GM12878 (cell line): ENCODE measurements around the gene EVX2. TPM values are rescaled to one million over a fixed set of nuclear protein-coding genes. Genes with fewer than 3 reads are reported as not detected.

Source experiments
- ATAC-seq: fragments of 200-7000 bp; cut with Tn5 transposase; 3 replicates; pipeline ENCODE4 v1.9.1; 2020; ENCODE audit warnings: mild to moderate bottlenecking, moderate library complexity
- BruUV-seq: library from RNA; stranded (reverse); fragments of 400-500 nt; replicated peaks from 2 replicates; lab custom pipeline; 2021; lab: Mats Ljungman, UMichigan
- CTCF ChIA-PET: fragments of 300-600 bp; sonication (Branson Sonifier 250); formaldehyde crosslinking; extraction: SDS; loops from one replicate; lab custom pipeline; 2021; ENCODE audit warnings: inconsistent platforms; lab: Yijun Ruan, JAX
- POLR2A ChIA-PET: fragments of 350-600 bp; formaldehyde crosslinking; extraction: SDS; loops from one replicate; lab custom pipeline; 2021; ENCODE audit warnings: inconsistent platforms; lab: Charles Lee
- RAD21 ChIA-PET: fragments of 300-600 bp; sonication (Branson Sonifier 250); formaldehyde crosslinking; loops from one replicate; lab custom pipeline; 2023; ENCODE audit warnings: antibody characterized with exemption; ENCODE audit not compliant: unreplicated experiment; lab: Charles Lee
- SMC1A ChIA-PET: fragments of 300-600 bp; sonication (Branson Sonifier 250); formaldehyde crosslinking; loops from one replicate; lab custom pipeline; 2023; ENCODE audit not compliant: unreplicated experiment, uncharacterized antibody; lab: Charles Lee
- DNase-seq: peaks from one replicate; pipeline ENCODE4 v3.0.0-alpha.2; 2011; ENCODE audit warnings: low read depth, low spot score
- FAIRE-seq: peaks from 3 replicates; lab custom pipeline; 2011; peaks lifted over from hg19 to GRCh38; lab: Jason Lieb, UNC
- H2AFZ ChIP-seq: 2 replicates; pipeline ENCODE4 v1.6.0; 2011; ENCODE audit warnings: low read depth, low read length, control low read depth; ENCODE audit not compliant: control insufficient read depth
- H3K27ac ChIP-seq: 2 replicates; pipeline ENCODE4 v1.5.1; 2011; ENCODE audit warnings: control low read depth; ENCODE audit not compliant: control insufficient read depth, insufficient read depth
- H3K27me3 ChIP-seq, 2 experiments: replicated peaks in 1 of 2; 2 replicates each; pipeline versions ENCODE4 v1.6.0 to v1.6.1; 2011; ENCODE audit warnings: low read length in 1 of 2; ENCODE audit not compliant: control insufficient read depth in 2 of 2, insufficient read depth in 2 of 2
- H3K36me3 ChIP-seq, 2 experiments: 2 replicates each; pipeline ENCODE4 v1.5.1; 2011; ENCODE audit warnings: low read length in 1 of 2; ENCODE audit not compliant: control insufficient read depth in 2 of 2, insufficient read depth in 2 of 2
- H3K4me1 ChIP-seq: 2 replicates; pipeline ENCODE4 v1.6.1; 2011; ENCODE audit warnings: mild to moderate bottlenecking, low read length, moderate library complexity, mixed read lengths; ENCODE audit not compliant: control insufficient read depth, insufficient read depth
- H3K4me2 ChIP-seq: 2 replicates; pipeline ENCODE4 v1.6.0; 2011; ENCODE audit warnings: control low read depth; ENCODE audit not compliant: control insufficient read depth, insufficient read depth
- H3K4me3 ChIP-seq: fragments of 200-600 bp; sonication (generic); 2 replicates; pipeline ENCODE4 v1.5.1; 2016
- H3K79me2 ChIP-seq: 2 replicates; pipeline ENCODE4 v1.6.0; 2011; ENCODE audit warnings: low read length; ENCODE audit not compliant: control insufficient read depth, insufficient read depth
- H3K9ac ChIP-seq: 2 replicates; pipeline ENCODE4 v1.8.0; 2011; ENCODE audit warnings: low read length, control low read depth, mixed read lengths; ENCODE audit not compliant: control insufficient read depth, insufficient read depth
- H3K9me3 ChIP-seq: replicated peaks from 3 replicates; pipeline ENCODE4 v1.5.1; 2011; ENCODE audit warnings: mild to moderate bottlenecking, low read length; ENCODE audit not compliant: control insufficient read depth, insufficient read depth
- H4K20me1 ChIP-seq: 2 replicates; pipeline ENCODE4 v1.6.0; 2011; ENCODE audit not compliant: control insufficient read depth, insufficient read depth
- BCL11A ChIP-seq: IDR thresholded peaks from 2 replicates; pipeline ENCODE4 v1.6.1; 2011; ENCODE audit warnings: low read depth, low read length
- BCLAF1 ChIP-seq: fragments of 450-650 bp; IDR thresholded peaks from 2 replicates; pipeline ENCODE4 v1.6.1; 2017; ENCODE audit warnings: antibody characterized with exemption, mild to moderate bottlenecking, moderate library complexity
- CEBPB ChIP-seq, 2 experiments: fragments of 150-350 bp in 1 of 2; IDR thresholded peaks; 2 replicates each; pipeline ENCODE4 v1.6.1; 2012 to 2014; ENCODE audit warnings: low read depth in 2 of 2, low read length in 2 of 2, borderline replicate concordance in 1 of 2, inconsistent platforms in 1 of 2
- JUND ChIP-seq: IDR thresholded peaks from 2 replicates; pipeline ENCODE4 v1.6.1; 2012; ENCODE audit warnings: low read depth, mild to moderate bottlenecking, low read length, improper control_type of control experiment, moderate library complexity
- PAX5 ChIP-seq: IDR thresholded peaks from 2 replicates; pipeline ENCODE4 v1.6.1; 2011; ENCODE audit warnings: low read depth, low read length, borderline replicate concordance
- ZBTB4 ChIP-seq: fragments of 450-650 bp; formaldehyde crosslinking; IDR thresholded peaks from 2 replicates; pipeline ENCODE4 v1.4.0; 2022; ENCODE audit warnings: mild to moderate bottlenecking, moderate library complexity
- ZZZ3 ChIP-seq: IDR thresholded peaks from 2 replicates; pipeline ENCODE4 v1.6.1; 2011; ENCODE audit warnings: low read depth; ENCODE audit not compliant: control insufficient read depth, insufficient read length
- WGBS: methylation state at CpG from one replicate; pipeline ENCODE4 v1.1.6; 2016; ENCODE audit warnings: low lambda C conversion rate; ENCODE audit not compliant: insufficient replicate concordance, insufficient coverage; ENCODE audit errors: missing lambda C conversion rate; 5-methylcytosine and 5-hydroxymethylcytosine counted together
- in situ Hi-C: fragments of 300-500 bp; cut with MboI; formaldehyde crosslinking; loops from 9 replicates; pipeline ENCODE4 v1.14.3; 2018; ENCODE audit warnings: mixed read lengths
- intact Hi-C: fragments of 100-400 bp; cut with micrococcal nuclease; formaldehyde crosslinking; loops from one replicate; pipeline ENCODE4 v1.14.2; 2022; ENCODE audit not compliant: unreplicated experiment
- polyA plus RNA-seq, 11 experiments: library from polyadenylated mRNA; depleted of rRNA in 4 of 11; unstranded in 6 of 11; stranded (reverse) in 5 of 11; fragments of >200 nt; fragmentation: Nextera tagmentation in 4 of 11; fragmentation: Illumina TruSeq in 1 of 11; extraction: Ambion mirVana in 4 of 11; extraction: Trizol in 1 of 11; gene quantifications; 1 replicate in 1 of 11; 2 replicates in 10 of 11; pipeline versions ENCODE4 v1.2.1 to v1.2.3, GENCODE V29; 2011 to 2016; ENCODE audit warnings: inconsistent platforms in 2 of 11, missing spikeins in 2 of 11, low read depth in 1 of 11
- total RNA-seq, 4 experiments: library from RNA; depleted of rRNA in 3 of 4; stranded (reverse); fragments of >200 nt in 3 of 4; fragmentation: Illumina TruSeq in 1 of 4; extraction: Trizol in 1 of 4; gene quantifications; 2 replicates each; pipeline versions ENCODE4 v1.2.1 to v1.2.3, GENCODE V29; 2013 to 2021

EVX2 gene
- total and polyA plus RNA-seq, 10 of the 15 experiments (the other 5 are each of a cell fraction or from before 2014, with no cell fraction given) = not detected

GRCh38 chr2:176067589-176068418 is 16.0 kb downstream of the EVX2 start:
- DNase-seq (no peak), ATAC-seq (no peak), FAIRE-seq (no peak)
- Histone ChIP-seq H2AFZ (no peak overlapping the region), H3K9ac (no peak overlapping the region), H3K4me1 (no peaks in the 10 kb centered on the region; the same call in 1 of the 2 replicates), H3K27me3 (peaks cover 15 to 34% of the 10 kb centered on the region in 2 experiments), H4K20me1 (no peaks in the 10 kb centered on the region), H3K79me2 (no peaks in the 10 kb centered on the region), H3K27ac (no peak overlapping the region), H3K36me3 (no peaks in the 10 kb centered on the region), H3K4me2 (no peak overlapping the region), H3K9me3 (no peaks in the 10 kb centered on the region; the same call in 1 of the 3 replicates), H3K4me3 (no peak overlapping the region)
- no peak for TF ChIP-seq PAX5
- SMC1A ChIA-PET = no interaction called here
- RAD21 ChIA-PET = no interaction called here
- POLR2A ChIA-PET = no interaction called here
- intact Hi-C loops (no loop called here), in situ Hi-C loops (no loop called here)
- CTCF ChIA-PET = no interaction called here
- BruUV-seq = no TSS peak
- 22% methylated on average over 23 of the region's 38 CpGs for WGBS

GRCh38 chr2:176066645-176067588 is 16.8 kb downstream of the EVX2 start:
- no peak overlapping the region for H3K4me3 ChIP-seq
- SMC1A ChIA-PET = no interaction called here
- DNase-seq (no peak), FAIRE-seq (no peak), ATAC-seq (no peak)
- no peaks in the 10 kb centered on the region; the same call in 1 of the 3 replicates for H3K9me3 ChIP-seq
- no peaks in the 10 kb centered on the region for H4K20me1 ChIP-seq
- CTCF ChIA-PET = no interaction called here
- intact Hi-C loops = no loop called here
- BruUV-seq = no TSS peak
- no peaks in the 10 kb centered on the region; the same call in 1 of the 2 replicates for H3K4me1 ChIP-seq
- H3K79me2 ChIP-seq = no peaks in the 10 kb centered on the region
- in situ Hi-C loops = no loop called here
- peaks cover 14 to 34% of the 10 kb centered on the region in 2 experiments for H3K27me3 ChIP-seq
- RAD21 ChIA-PET = no interaction called here
- 55% methylated on average over 47 of the region's 56 CpGs for WGBS
- H3K9ac ChIP-seq = no peak overlapping the region
- H2AFZ ChIP-seq = no peak overlapping the region
- no peaks in the 10 kb centered on the region for H3K36me3 ChIP-seq
- H3K4me2 ChIP-seq = no peak overlapping the region
- POLR2A ChIA-PET = no interaction called here
- H3K27ac ChIP-seq = no peak overlapping the region
- TF ChIP-seq ZZZ3 = no peak
- no peak for TF ChIP-seq ZBTB4 (CRISPR knock-in tag)
- TF ChIP-seq BCL11A = no peak
- TF ChIP-seq JUND = no peak
- no peak for TF ChIP-seq BCLAF1
- no peak for TF ChIP-seq CEBPB (IDR thresholded peaks at IDR 0.05; ENCODE audit: borderline replicate concordance in 1 of 2, low read depth in 2 of 2, low read length in 2 of 2)
